ENCODE data around the gene S1PR1.

Gene S1PR1

GRCh38 chr1:101219924-101220870, 16.6 kb upstream of the S1PR1 start:
- H3K27ac ChIP-seq, result no peak overlapping the region
- no peak for TF ChIP-seq CTCF (IDR thresholded peaks at IDR 0.05)
- H3K79me2 ChIP-seq, result no peaks in the 10 kb centered on the region
- no peaks in the 10 kb centered on the region for H3K36me3 ChIP-seq (ENCODE audit: control insufficient read depth, insufficient read depth, low read length)
- H3K9me3 ChIP-seq (ENCODE audit: control insufficient read depth, low read length), result no peaks in the 10 kb centered on the region
- no peak overlapping the region for H3K4me2 ChIP-seq (ENCODE audit: low read length)
- no peak overlapping the region for H3K4me3 ChIP-seq (ENCODE audit: low read depth, low read length)
- no peak overlapping the region for H2AFZ ChIP-seq
- H3K4me1 ChIP-seq, result peaks cover 6% of the 10 kb centered on the region
- no peaks in the 10 kb centered on the region for H3K27me3 ChIP-seq (ENCODE audit: control insufficient read depth, insufficient read depth, low read length)
- no peak overlapping the region for H3K9ac ChIP-seq

GRCh38 chr1:101220906-101221305, 15.9 kb upstream of the S1PR1 start:
- no peak overlapping the region for H3K4me2 ChIP-seq (ENCODE audit: low read length)
- H3K27me3 ChIP-seq (ENCODE audit: control insufficient read depth, insufficient read depth, low read length), result no peaks in the 10 kb centered on the region
- H3K9ac ChIP-seq, result no peak overlapping the region
- H2AFZ ChIP-seq, result no peak overlapping the region
- no peaks in the 10 kb centered on the region for H3K36me3 ChIP-seq (ENCODE audit: control insufficient read depth, insufficient read depth, low read length)
- no peak overlapping the region for H3K27ac ChIP-seq
- no peak overlapping the region for H3K4me3 ChIP-seq (ENCODE audit: low read depth, low read length)
- no peak for TF ChIP-seq CTCF (IDR thresholded peaks at IDR 0.05)
- peaks cover 6% of the 10 kb centered on the region for H3K4me1 ChIP-seq
- no peaks in the 10 kb centered on the region for H3K9me3 ChIP-seq (ENCODE audit: control insufficient read depth, low read length)
- no peaks in the 10 kb centered on the region for H3K79me2 ChIP-seq

GRCh38 chr1:101221945-101222429, 14.8 kb upstream of the S1PR1 start:
- Histone ChIP-seq H3K9me3 (ENCODE audit: control insufficient read depth, low read length) (no peaks in the 10 kb centered on the region), H2AFZ (no peak overlapping the region), H3K4me2 (ENCODE audit: low read length) (no peak overlapping the region), H3K79me2 (no peaks in the 10 kb centered on the region), H3K27me3 (ENCODE audit: control insufficient read depth, insufficient read depth, low read length) (no peaks in the 10 kb centered on the region), H3K36me3 (ENCODE audit: control insufficient read depth, insufficient read depth, low read length) (no peaks in the 10 kb centered on the region), H3K4me1 (peaks cover under 1% of the 10 kb centered on the region), H3K4me3 (ENCODE audit: low read depth, low read length) (no peak overlapping the region), H3K9ac (no peak overlapping the region), H3K27ac (no peak overlapping the region)
- TF ChIP-seq CTCF (IDR thresholded peaks at IDR 0.05), result no peak

GRCh38 chr1:101227837-101228236, 9.0 kb upstream of the S1PR1 start:
- Histone ChIP-seq H3K27ac (no peak overlapping the region), H3K36me3 (ENCODE audit: control insufficient read depth, insufficient read depth, low read length) (no peaks in the 10 kb centered on the region), H3K4me3 (ENCODE audit: low read depth, low read length) (no peak overlapping the region), H3K9me3 (ENCODE audit: control insufficient read depth, low read length) (no peaks in the 10 kb centered on the region), H3K4me2 (ENCODE audit: low read length) (no peak overlapping the region), H3K9ac (no peak overlapping the region), H3K4me1 (no peaks in the 10 kb centered on the region), H2AFZ (no peak overlapping the region), H3K27me3 (ENCODE audit: control insufficient read depth, insufficient read depth, low read length) (no peaks in the 10 kb centered on the region), H3K79me2 (no peaks in the 10 kb centered on the region)
- TF ChIP-seq CTCF (IDR thresholded peaks at IDR 0.05), result no peak

All from parathyroid adenoma (tissue), 2 donors.